Fibroblast of skin of back (primary cell): ENCODE results near the gene MAP3K3.

ENCODE experiments used
- DNase-seq: peaks from one replicate; pipeline ENCODE4 v3.0.0-alpha.2; 2013

MAP3K3 gene

GRCh38 chr17:63622574-63623390 lies 565 bp downstream of the MAP3K3 start:
- peak; percentile 64 for DNase-seq

- no peak for DNase-seq
Measured at GRCh38 chr17:63623786-63624530, 1.7 kb downstream of the MAP3K3 start.

- no peak for DNase-seq
Measured at GRCh38 chr17:63624531-63624880, 2.3 kb downstream of the MAP3K3 start.

- peak; percentile 28 for DNase-seq
Measured at GRCh38 chr17:63626551-63627180, 4.4 kb downstream of the MAP3K3 start.

- DNase-seq: no peak
Measured at GRCh38 chr17:63629627-63630026, 7.4 kb downstream of the MAP3K3 start.

GRCh38 chr17:63631062-63631461 lies 8.8 kb downstream of the MAP3K3 start:
- DNase-seq: no peak

- no peak for DNase-seq
Measured at GRCh38 chr17:63631626-63632025, 9.4 kb downstream of the MAP3K3 start.

GRCh38 chr17:63633742-63634141 lies 11.5 kb downstream of the MAP3K3 start:
- DNase-seq: no peak

- DNase-seq: no peak
Measured at GRCh38 chr17:63634163-63634562, 11.9 kb downstream of the MAP3K3 start.

- no peak for DNase-seq
Measured at GRCh38 chr17:63634816-63635215, 12.6 kb downstream of the MAP3K3 start.

- DNase-seq: no peak
Measured at GRCh38 chr17:63635290-63635689, 13.1 kb downstream of the MAP3K3 start.

- no peak for DNase-seq
Measured at GRCh38 chr17:63635787-63636186, 13.6 kb downstream of the MAP3K3 start.

GRCh38 chr17:63639125-63639524 lies 16.9 kb downstream of the MAP3K3 start:
- no peak for DNase-seq

GRCh38 chr17:63640038-63640437 lies 17.8 kb downstream of the MAP3K3 start:
- DNase-seq: no peak

- no peak for DNase-seq
Measured at GRCh38 chr17:63641692-63642448, 19.7 kb downstream of the MAP3K3 start.

GRCh38 chr17:63644846-63645245 lies 22.6 kb downstream of the MAP3K3 start:
- no peak for DNase-seq

- no peak for DNase-seq
Measured at GRCh38 chr17:63645775-63646487, 23.7 kb downstream of the MAP3K3 start.

- no peak for DNase-seq
Measured at GRCh38 chr17:63646488-63646806, 24.2 kb downstream of the MAP3K3 start.

- peak; percentile 16 for DNase-seq
Measured at GRCh38 chr17:63647065-63647725, 25.0 kb downstream of the MAP3K3 start.

- no peak for DNase-seq
Measured at GRCh38 chr17:63647936-63648335, 25.7 kb downstream of the MAP3K3 start.

GRCh38 chr17:63649813-63650212 lies 27.6 kb downstream of the MAP3K3 start:
- no peak for DNase-seq

- DNase-seq: no peak
Measured at GRCh38 chr17:63652106-63652505, 29.9 kb downstream of the MAP3K3 start.
